Measurements from ENCODE around the gene ORC5.

GRCh38 chr7:104174798-104175197, 33.0 kb downstream of the ORC5 start:
- TF ChIP-seq CTCF (IDR thresholded peaks at IDR 0.05) (no peak), ZFX (IDR thresholded peaks at IDR 0.05; ENCODE audit: borderline replicate concordance) (no peak)

All from 22Rv1 (cell line).